ENCODE results near the gene SETBP1. TPM values are rescaled to one million over a fixed set of nuclear protein-coding genes. Genes with fewer than 3 reads are reported as not detected.
A peak's percentile ranks its signal among the peaks of the same experiment; 100 is the strongest.

The SETBP1 gene
- total RNA-seq, 2 experiments from 2014 or later = 0.74 to 1.4 TPM

- intact Hi-C loops (cut with micrococcal nuclease) = no loop called here
- H3K4me3 Mint-ChIP-seq = no peak overlapping the region
- DNase-seq = no peak
- no peak overlapping the region for H3K27ac Mint-ChIP-seq
- H3K27me3 Mint-ChIP-seq (ENCODE audit: low read depth) = peaks cover 14% of the 10 kb centered on the region
- no peaks in the 10 kb centered on the region for H3K9me3 Mint-ChIP-seq
- no peaks in the 10 kb centered on the region for H3K4me1 Mint-ChIP-seq (ENCODE audit: low read depth)
- no peaks in the 10 kb centered on the region for H3K36me3 Mint-ChIP-seq (ENCODE audit: low read depth)
- CTCF ChIA-PET = no interaction called here
Observed at GRCh38 chr18:44741085-44741484, 60.4 kb downstream of the SETBP1 start.

- Mint-ChIP-seq H3K36me3 (ENCODE audit: low read depth) (no peaks in the 10 kb centered on the region), H3K4me3 (no peak overlapping the region), H3K4me1 (ENCODE audit: low read depth) (no peaks in the 10 kb centered on the region), H3K27ac (no peak overlapping the region), H3K27me3 (ENCODE audit: low read depth) (peaks cover 14% of the 10 kb centered on the region), H3K9me3 (no peaks in the 10 kb centered on the region)
- CTCF ChIA-PET = no interaction called here
- intact Hi-C loops (cut with micrococcal nuclease) = no loop called here
- DNase-seq = no peak
Observed at GRCh38 chr18:44741511-44741910, 60.8 kb downstream of the SETBP1 start.

GRCh38 chr18:44742126-44742525, 61.4 kb downstream of the SETBP1 start:
- CTCF ChIA-PET = no interaction called here
- Mint-ChIP-seq H3K27me3 (ENCODE audit: low read depth) (peaks cover 14% of the 10 kb centered on the region), H3K4me1 (ENCODE audit: low read depth) (no peaks in the 10 kb centered on the region), H3K4me3 (no peak overlapping the region), H3K9me3 (no peaks in the 10 kb centered on the region), H3K27ac (no peak overlapping the region), H3K36me3 (ENCODE audit: low read depth) (no peaks in the 10 kb centered on the region)
- intact Hi-C loops (cut with micrococcal nuclease) = no loop called here
- DNase-seq = no peak

DNA sequence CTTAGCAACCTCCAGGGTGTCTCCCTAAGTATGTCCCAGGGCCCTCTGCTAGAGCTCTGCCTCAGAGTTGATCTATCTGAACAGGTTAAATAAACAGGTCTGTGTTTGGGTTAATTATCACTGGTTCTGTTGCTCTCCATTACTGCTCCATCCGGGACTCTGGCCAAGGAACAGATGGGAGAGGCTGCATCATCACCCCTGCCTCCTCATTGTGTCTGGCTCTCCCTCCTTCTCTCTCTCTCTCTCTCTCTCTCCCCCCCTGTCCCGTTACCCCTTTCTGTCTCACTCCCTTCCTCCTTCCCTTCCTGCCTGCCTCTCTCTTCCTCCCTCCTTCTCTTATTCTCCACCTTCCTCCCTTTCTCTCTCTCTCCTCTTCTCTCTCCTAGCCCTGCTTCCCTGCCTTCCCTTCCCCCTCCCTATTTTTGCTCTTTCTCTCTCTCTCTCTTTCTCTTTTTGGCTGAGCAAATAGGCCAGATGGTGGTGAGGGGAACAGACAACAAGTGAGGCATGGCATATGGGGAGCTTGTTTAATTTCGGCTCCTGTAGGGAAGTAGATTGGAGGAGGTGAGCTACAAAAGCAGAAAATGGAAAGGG, 62.1 kb downstream of the SETBP1 start:
- Mint-ChIP-seq H3K36me3 (ENCODE audit: low read depth) (no peaks in the 10 kb centered on the region), H3K27me3 (ENCODE audit: low read depth) (peaks cover 14% of the 10 kb centered on the region), H3K4me3 (no peak overlapping the region), H3K27ac (no peak overlapping the region), H3K9me3 (no peaks in the 10 kb centered on the region), H3K4me1 (ENCODE audit: low read depth) (no peaks in the 10 kb centered on the region)
- CTCF ChIA-PET = interaction anchor here (0.6 kb wide), 2 partner anchors 102 to 109 kb away, joined by 3 read pairs; no protein-coding TSS in a partner anchor
- no peak for DNase-seq
- intact Hi-C loops (cut with micrococcal nuclease) = no loop called here

DNA sequence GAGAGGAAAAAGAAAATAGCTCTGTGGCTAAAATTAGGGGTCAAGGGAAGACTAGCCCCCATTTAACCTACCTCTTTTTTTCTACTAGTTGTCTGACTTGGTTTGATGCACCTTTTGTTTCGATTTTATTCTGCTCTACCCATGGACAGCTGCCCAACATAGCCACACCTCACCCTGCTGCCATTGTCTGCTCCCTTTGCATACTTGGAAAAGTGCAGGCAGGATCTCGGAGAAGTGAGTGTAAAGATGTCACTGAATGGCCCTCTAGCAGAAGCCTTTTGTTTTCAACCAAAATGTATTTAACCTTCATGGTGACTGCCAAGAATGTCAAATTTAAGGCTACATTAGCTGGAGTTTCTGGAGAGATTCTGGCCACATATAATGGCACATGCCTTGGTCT, 62.9 kb downstream of the SETBP1 start:
- H3K4me1 Mint-ChIP-seq (ENCODE audit: low read depth) = no peaks in the 10 kb centered on the region
- H3K4me3 Mint-ChIP-seq = no peak overlapping the region
- no peak for DNase-seq
- intact Hi-C loops (cut with micrococcal nuclease) = no loop called here
- H3K36me3 Mint-ChIP-seq (ENCODE audit: low read depth) = no peaks in the 10 kb centered on the region
- H3K9me3 Mint-ChIP-seq = no peaks in the 10 kb centered on the region
- CTCF ChIA-PET = interaction anchor here (0.6 kb wide), 2 partner anchors 101 to 108 kb away, joined by 3 read pairs; no protein-coding TSS in a partner anchor
- H3K27me3 Mint-ChIP-seq (ENCODE audit: low read depth) = peaks cover 18% of the 10 kb centered on the region
- H3K27ac Mint-ChIP-seq = no peak overlapping the region

GRCh38 chr18:44744161-44745121, 63.8 kb downstream of the SETBP1 start:
- no peaks in the 10 kb centered on the region for H3K36me3 Mint-ChIP-seq (ENCODE audit: low read depth)
- H3K4me3 Mint-ChIP-seq = no peak overlapping the region
- CTCF ChIA-PET = no interaction called here
- no peaks in the 10 kb centered on the region for H3K9me3 Mint-ChIP-seq
- intact Hi-C loops (cut with micrococcal nuclease) = no loop called here
- H3K4me1 Mint-ChIP-seq (ENCODE audit: low read depth) = no peaks in the 10 kb centered on the region
- no peak overlapping the region for H3K27ac Mint-ChIP-seq
- no peak for DNase-seq
- peaks cover 23% of the 10 kb centered on the region for H3K27me3 Mint-ChIP-seq (ENCODE audit: low read depth)

GRCh38 chr18:44747157-44747556, 66.5 kb downstream of the SETBP1 start:
- H3K4me3 Mint-ChIP-seq = no peak overlapping the region
- peaks cover 13% of the 10 kb centered on the region for H3K27me3 Mint-ChIP-seq (ENCODE audit: low read depth)
- H3K36me3 Mint-ChIP-seq (ENCODE audit: low read depth) = no peaks in the 10 kb centered on the region
- no peak for DNase-seq
- no peaks in the 10 kb centered on the region for H3K9me3 Mint-ChIP-seq
- CTCF ChIA-PET = no interaction called here
- no peak overlapping the region for H3K27ac Mint-ChIP-seq
- peaks cover 3% of the 10 kb centered on the region for H3K4me1 Mint-ChIP-seq (ENCODE audit: low read depth)
- intact Hi-C loops (cut with micrococcal nuclease) = no loop called here

DNA sequence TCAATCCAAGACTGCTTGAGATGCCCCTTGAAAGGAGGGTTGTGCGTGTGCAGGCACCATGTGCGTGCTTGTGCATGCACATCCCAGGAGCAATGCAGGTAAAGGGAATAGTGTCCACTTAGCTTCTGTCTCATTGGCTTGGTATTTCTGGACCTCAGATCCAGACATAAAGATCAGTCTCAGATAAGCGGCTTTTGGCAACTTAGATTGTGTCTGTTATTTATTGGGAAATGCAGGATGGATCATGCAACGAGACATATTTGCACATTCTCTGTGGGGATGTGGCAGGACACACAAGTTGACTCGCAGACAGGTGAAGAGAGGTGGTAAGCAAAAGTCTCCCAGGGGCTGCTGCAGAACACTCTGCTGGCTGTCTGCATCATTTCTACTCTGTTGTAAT, 67.9 kb downstream of the SETBP1 start:
- CTCF ChIA-PET = no interaction called here
- no peak overlapping the region for H3K27ac Mint-ChIP-seq
- peaks cover 14% of the 10 kb centered on the region for H3K27me3 Mint-ChIP-seq (ENCODE audit: low read depth)

DNA sequence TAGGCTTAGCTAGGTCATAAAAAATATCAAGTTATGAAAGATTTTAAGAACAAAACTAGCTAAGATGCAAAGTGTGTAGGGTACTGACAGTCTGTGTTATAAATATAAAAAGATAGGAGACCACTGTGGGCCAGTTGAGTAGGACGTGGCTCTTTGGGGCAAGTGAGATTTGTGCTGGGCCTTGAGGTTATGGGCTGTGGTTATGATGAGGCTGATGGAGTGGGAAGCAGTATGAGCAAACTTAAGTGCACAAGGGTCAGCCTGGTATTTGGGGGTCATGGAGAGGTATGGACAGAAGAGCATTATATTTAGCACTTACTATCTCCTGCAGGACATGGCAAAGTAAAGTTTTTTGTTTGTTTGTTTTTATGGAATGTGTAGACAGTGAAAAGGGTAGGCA, 70.1 kb downstream of the SETBP1 start:
- intact Hi-C loops (cut with micrococcal nuclease) = no loop called here
- H3K27ac Mint-ChIP-seq = no peak overlapping the region
- peaks cover 3% of the 10 kb centered on the region for H3K4me1 Mint-ChIP-seq (ENCODE audit: low read depth)
- DNase-seq = no peak
- CTCF ChIA-PET = no interaction called here
- H3K27me3 Mint-ChIP-seq (ENCODE audit: low read depth) = peaks cover 21% of the 10 kb centered on the region
- H3K36me3 Mint-ChIP-seq (ENCODE audit: low read depth) = no peaks in the 10 kb centered on the region
- no peak overlapping the region for H3K4me3 Mint-ChIP-seq
- H3K9me3 Mint-ChIP-seq = no peaks in the 10 kb centered on the region

More for the DNA sequence above, 67.9 kb downstream of the SETBP1 start:
- H3K4me1 Mint-ChIP-seq (ENCODE audit: low read depth) = peaks cover 3% of the 10 kb centered on the region
- intact Hi-C loops (cut with micrococcal nuclease) = no loop called here
- H3K9me3 Mint-ChIP-seq = no peaks in the 10 kb centered on the region
- H3K4me3 Mint-ChIP-seq = no peak overlapping the region
- no peaks in the 10 kb centered on the region for H3K36me3 Mint-ChIP-seq (ENCODE audit: low read depth)
- no peak for DNase-seq

GRCh38 chr18:44754567-44754966, 73.9 kb downstream of the SETBP1 start:
- DNase-seq = no peak
- H3K27me3 Mint-ChIP-seq (ENCODE audit: low read depth) = peaks cover 14% of the 10 kb centered on the region
- no peak overlapping the region for H3K4me3 Mint-ChIP-seq
- intact Hi-C loops (cut with micrococcal nuclease) = no loop called here
- no peaks in the 10 kb centered on the region for H3K9me3 Mint-ChIP-seq
- H3K36me3 Mint-ChIP-seq (ENCODE audit: low read depth) = no peaks in the 10 kb centered on the region
- CTCF ChIA-PET = no interaction called here
- no peak overlapping the region for H3K27ac Mint-ChIP-seq
- H3K4me1 Mint-ChIP-seq (ENCODE audit: low read depth) = peaks cover 18% of the 10 kb centered on the region

DNA sequence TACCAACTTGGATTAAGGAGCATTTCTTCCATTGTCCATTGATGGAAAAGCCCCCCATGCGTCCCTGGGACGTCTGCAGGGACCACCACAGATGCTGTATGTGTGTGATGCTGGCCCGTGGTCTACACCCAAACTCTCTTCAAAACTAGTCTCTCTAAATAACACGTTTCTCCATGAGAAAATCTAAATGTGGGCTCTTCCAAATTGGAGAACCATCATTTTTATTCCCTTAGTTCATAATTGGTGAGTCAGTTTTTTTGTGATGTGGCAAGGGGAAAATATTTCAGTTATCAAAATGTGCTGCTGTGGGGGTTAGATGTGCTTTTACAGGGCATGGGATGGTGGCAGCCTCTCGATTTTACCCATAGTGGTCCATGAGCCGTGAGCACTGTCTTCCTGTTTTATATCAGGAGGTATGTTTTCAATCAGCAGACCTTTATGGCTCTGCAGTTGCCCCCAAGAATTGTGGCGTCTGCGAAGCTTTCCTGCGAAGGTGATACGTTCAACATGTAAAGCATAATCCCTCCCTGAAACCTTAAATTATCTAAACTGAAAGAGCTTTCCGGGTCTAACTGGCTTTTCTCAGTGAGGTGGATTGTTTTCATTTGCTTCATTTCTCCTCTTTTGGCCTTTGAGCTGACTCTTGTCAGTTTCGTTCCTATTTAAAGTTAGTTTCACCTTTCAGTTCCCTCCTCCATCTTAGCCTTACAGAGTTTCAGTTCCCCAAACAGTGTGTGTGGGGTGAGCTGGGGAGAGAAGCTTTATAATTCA, 78.4 kb downstream of the SETBP1 start:
- DNase-seq = peak; percentile 76
- Mint-ChIP-seq H3K4me1 (ENCODE audit: low read depth) (peaks cover 27% of the 10 kb centered on the region), H3K4me3 (no peak overlapping the region), H3K27me3 (ENCODE audit: low read depth) (peaks cover 6% of the 10 kb centered on the region), H3K9me3 (no peaks in the 10 kb centered on the region), H3K27ac (peak overlapping the region; percentile 80), H3K36me3 (ENCODE audit: low read depth) (no peaks in the 10 kb centered on the region)
- intact Hi-C loops (cut with micrococcal nuclease) = loop anchor here (1.0 kb wide), 5 partner anchors 34 to 128 kb away; no protein-coding TSS in a partner anchor
- CTCF ChIA-PET = interaction anchor here (0.6 to 1.5 kb wide), 7 partner anchors 31 to 134 kb away, joined by 3 to 9 read pairs (median 4); no protein-coding TSS in a partner anchor

DNA sequence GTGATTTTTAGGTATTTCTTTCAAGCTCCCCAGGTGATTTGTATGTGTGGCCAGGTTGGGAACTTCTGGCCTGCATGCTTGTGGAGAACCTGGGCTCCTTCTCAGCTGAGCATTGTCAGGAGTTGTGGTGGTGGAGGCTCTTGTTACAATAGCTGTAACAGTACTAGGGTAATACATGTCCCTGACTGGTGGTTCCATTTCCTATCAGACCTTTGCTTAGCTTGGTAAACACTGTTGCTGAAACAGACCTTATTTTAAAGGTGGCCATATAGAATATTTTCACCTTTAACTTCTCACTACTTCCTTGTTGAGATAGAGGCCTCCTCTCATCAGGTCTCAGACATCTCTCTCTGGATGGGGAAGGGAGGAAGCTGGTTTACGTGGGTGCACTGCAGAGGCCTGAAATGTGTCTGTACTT, 79.2 kb downstream of the SETBP1 start:
- DNase-seq = peak; percentile 39
- CTCF ChIA-PET = interaction anchor here (0.9 to 1.5 kb wide), 6 partner anchors 34 to 133 kb away, joined by 3 to 9 read pairs (median 4); no protein-coding TSS in a partner anchor

More for the DNA sequence above, 79.2 kb downstream of the SETBP1 start:
- H3K4me3 Mint-ChIP-seq = no peak overlapping the region
- H3K27me3 Mint-ChIP-seq (ENCODE audit: low read depth) = peaks cover 5% of the 10 kb centered on the region
- no peaks in the 10 kb centered on the region for H3K9me3 Mint-ChIP-seq
- H3K36me3 Mint-ChIP-seq (ENCODE audit: low read depth) = no peaks in the 10 kb centered on the region
- intact Hi-C loops (cut with micrococcal nuclease) = loop anchor here (1.0 kb wide), 5 partner anchors 35 to 127 kb away; no protein-coding TSS in a partner anchor
- peaks cover 27% of the 10 kb centered on the region for H3K4me1 Mint-ChIP-seq (ENCODE audit: low read depth)
- peak overlapping the region; percentile 80 for H3K27ac Mint-ChIP-seq

All from activated naive CD4-positive, alpha-beta T cell treated with anti-CD3 and anti-CD28 coated beads for 36 hours (primary cell).